K562 (cell line): Measurements from ENCODE around the gene SLC22A23. TPM values are rescaled to one million over a fixed set of nuclear protein-coding genes. Genes with fewer than 3 reads are reported as not detected.

Experiments
- ARHGAP35 ChIP-seq: fragments of 450-650 bp; IDR thresholded peaks from 2 replicates; pipeline ENCODE4 v1.6.1; 2018; ENCODE audit not compliant: partially characterized antibody
- FOXA3 ChIP-seq, 2 experiments: fragments of 450-650 bp in 1 of 2; sonication (generic) in 1 of 2; formaldehyde crosslinking; IDR thresholded peaks in 1 of 2; conservative IDR thresholded peaks in 1 of 2; 2 replicates each; pipeline versions ENCODE4 v1.4.0 to v1.8.0; 2020 to 2022; ENCODE audit warnings: mild to moderate bottlenecking in 2 of 2, missing genetic modification reagents in 1 of 2
- HLTF ChIP-seq: fragments of 450-650 bp; IDR thresholded peaks from 2 replicates; pipeline ENCODE4 v1.6.1; 2016
- NBN ChIP-seq: fragments of 450-650 bp; IDR thresholded peaks from 2 replicates; pipeline ENCODE4 v1.6.1; 2016; ENCODE audit warnings: low read depth, mild to moderate bottlenecking
- NCOR1 ChIP-seq: fragments of 450-650 bp; IDR thresholded peaks from 2 replicates; pipeline ENCODE4 v1.6.1; 2016; ENCODE audit warnings: mild to moderate bottlenecking, moderate library complexity
- SPI1 ChIP-seq: IDR thresholded peaks from 2 replicates; pipeline ENCODE4 v1.6.1; 2011; ENCODE audit warnings: low read depth, low read length, control low read depth, borderline replicate concordance
- XRCC3 ChIP-seq: fragments of 450-650 bp; IDR thresholded peaks from 2 replicates; pipeline ENCODE4 v1.6.1; 2017; ENCODE audit warnings: mild to moderate bottlenecking, moderate library complexity
- polyA plus RNA-seq, 8 experiments: library from polyadenylated mRNA; depleted of rRNA in 4 of 8; stranded (reverse) in 5 of 8; unstranded in 3 of 8; fragments of >200 nt; fragmentation: Nextera tagmentation in 2 of 8; fragmentation: Illumina TruSeq in 1 of 8; extraction: Ambion mirVana in 2 of 8; extraction: Trizol in 1 of 8; gene quantifications; 2 replicates each; pipeline versions ENCODE4 v1.2.1 to v1.2.3, GENCODE V29; 2011 to 2014; ENCODE audit warnings: inconsistent platforms in 1 of 8, missing spikeins in 1 of 8
- total RNA-seq, 7 experiments: library from RNA; depleted of rRNA in 6 of 7; stranded (reverse); fragments of >200 nt in 6 of 7; fragmentation: Illumina TruSeq in 2 of 7; extraction: Trizol in 2 of 7; gene quantifications; 2 replicates each; pipeline versions ENCODE4 v1.2.1 to v1.2.3, GENCODE V29; 2011 to 2021; ENCODE audit warnings: low replicate concordance in 1 of 7
- TF ChIP-seq, protein P1 (sequence below): fragments of 250-450 bp; sonication (Bioruptor Pico); IDR thresholded peaks from 2 replicates; pipeline ENCODE4 v1.8.0; 2021; ENCODE audit warnings: mild to moderate bottlenecking, moderate library complexity
- TF ChIP-seq, protein P2 (sequence below), 2 experiments: fragments of 200-800 bp in 1 of 2; sonication (Bioruptor generic) in 1 of 2; sonication (generic) in 1 of 2; formaldehyde crosslinking in 1 of 2; IDR thresholded peaks in 1 of 2; conservative IDR thresholded peaks in 1 of 2; 2 replicates each; pipeline versions ENCODE4 v1.5.0 to v1.6.1; 2016 to 2020; ENCODE audit warnings: missing compliant biosample characterization in 1 of 2, missing genetic modification characterization in 1 of 2, missing genetic modification reagents in 1 of 2
- TF ChIP-seq, protein P3 (sequence below): fragments of 450-650 bp; formaldehyde crosslinking; IDR thresholded peaks from 2 replicates; pipeline ENCODE4 v1.4.0; 2020; ENCODE audit warnings: mild to moderate bottlenecking
- TF ChIP-seq, protein P4 (sequence below): fragments of 250-450 bp; sonication (Bioruptor Pico); IDR thresholded peaks from 2 replicates; pipeline ENCODE4 v1.5.0; 2021
- TF ChIP-seq, protein P5 (sequence below): fragments of 200-800 bp; sonication (Bioruptor generic); IDR thresholded peaks from 2 replicates; pipeline ENCODE4 v1.6.1; 2016; ENCODE audit warnings: missing genetic modification characterization, missing compliant biosample characterization
- TF ChIP-seq, protein P6 (sequence below): sonication (generic); formaldehyde crosslinking; IDR thresholded peaks from 2 replicates; pipeline ENCODE4 v1.8.0; 2022; ENCODE audit warnings: mild to moderate bottlenecking, missing genetic modification reagents

Gene SLC22A23
- total and polyA plus RNA-seq, 9 of the 15 experiments (the other 6 are each of a cell fraction or from before 2014, with no cell fraction given): 0.30 to 8.7 (median 2.5) TPM

DNA sequence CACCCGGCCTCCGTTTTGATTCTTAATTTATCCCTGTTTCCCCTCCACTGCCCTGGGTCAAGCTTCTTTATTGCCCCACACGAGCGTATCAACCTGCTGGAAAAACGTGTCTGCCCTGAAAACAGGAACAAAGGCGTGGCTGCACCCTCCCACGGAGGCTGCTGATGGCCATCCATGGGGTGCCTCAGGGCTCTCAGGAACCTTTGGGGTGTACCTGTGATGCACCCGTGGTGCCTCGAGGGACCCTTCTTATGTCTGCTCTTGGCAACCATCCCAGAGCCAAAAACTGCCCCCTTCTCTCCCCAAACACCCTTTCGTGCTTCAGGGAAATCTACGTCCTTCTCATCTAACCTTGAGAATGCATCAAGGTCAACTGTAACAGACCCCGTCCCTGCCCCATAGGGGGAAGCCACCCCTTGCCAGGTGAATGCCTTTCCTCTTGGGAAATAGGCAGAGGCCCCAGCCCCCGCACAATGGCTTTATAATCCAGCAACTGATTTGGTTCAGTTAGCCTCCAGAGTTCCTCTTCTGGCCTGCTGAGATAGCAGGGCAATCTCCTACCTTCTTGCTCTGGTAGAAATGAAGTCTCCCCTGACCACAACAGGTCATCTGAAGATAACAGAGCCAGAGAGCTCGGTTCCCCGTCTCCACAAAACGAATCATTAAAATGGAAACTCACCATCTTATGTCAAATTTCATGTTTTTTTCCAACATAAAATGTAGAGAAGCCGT is 168.7 kb downstream of the SLC22A23 start (continued):
- TF ChIP-seq, protein P1, sequence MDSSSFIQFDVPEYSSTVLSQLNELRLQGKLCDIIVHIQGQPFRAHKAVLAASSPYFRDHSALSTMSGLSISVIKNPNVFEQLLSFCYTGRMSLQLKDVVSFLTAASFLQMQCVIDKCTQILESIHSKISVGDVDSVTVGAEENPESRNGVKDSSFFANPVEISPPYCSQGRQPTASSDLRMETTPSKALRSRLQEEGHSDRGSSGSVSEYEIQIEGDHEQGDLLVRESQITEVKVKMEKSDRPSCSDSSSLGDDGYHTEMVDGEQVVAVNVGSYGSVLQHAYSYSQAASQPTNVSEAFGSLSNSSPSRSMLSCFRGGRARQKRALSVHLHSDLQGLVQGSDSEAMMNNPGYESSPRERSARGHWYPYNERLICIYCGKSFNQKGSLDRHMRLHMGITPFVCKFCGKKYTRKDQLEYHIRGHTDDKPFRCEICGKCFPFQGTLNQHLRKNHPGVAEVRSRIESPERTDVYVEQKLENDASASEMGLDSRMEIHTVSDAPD: no peak
- TF ChIP-seq, protein P2, sequence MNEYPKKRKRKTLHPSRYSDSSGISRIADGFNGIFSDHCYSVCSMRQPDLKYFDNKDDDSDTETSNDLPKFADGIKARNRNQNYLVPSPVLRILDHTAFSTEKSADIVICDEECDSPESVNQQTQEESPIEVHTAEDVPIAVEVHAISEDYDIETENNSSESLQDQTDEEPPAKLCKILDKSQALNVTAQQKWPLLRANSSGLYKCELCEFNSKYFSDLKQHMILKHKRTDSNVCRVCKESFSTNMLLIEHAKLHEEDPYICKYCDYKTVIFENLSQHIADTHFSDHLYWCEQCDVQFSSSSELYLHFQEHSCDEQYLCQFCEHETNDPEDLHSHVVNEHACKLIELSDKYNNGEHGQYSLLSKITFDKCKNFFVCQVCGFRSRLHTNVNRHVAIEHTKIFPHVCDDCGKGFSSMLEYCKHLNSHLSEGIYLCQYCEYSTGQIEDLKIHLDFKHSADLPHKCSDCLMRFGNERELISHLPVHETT (CRISPR knock-in tag; conservative IDR thresholded peaks at IDR 0.05 in 1 of 2, IDR thresholded peaks at IDR 0.05 in 1 of 2): peak in 1 of 2 experiments; percentile 85; a peak in 2 of 4 replicates
- TF ChIP-seq, protein P3, sequence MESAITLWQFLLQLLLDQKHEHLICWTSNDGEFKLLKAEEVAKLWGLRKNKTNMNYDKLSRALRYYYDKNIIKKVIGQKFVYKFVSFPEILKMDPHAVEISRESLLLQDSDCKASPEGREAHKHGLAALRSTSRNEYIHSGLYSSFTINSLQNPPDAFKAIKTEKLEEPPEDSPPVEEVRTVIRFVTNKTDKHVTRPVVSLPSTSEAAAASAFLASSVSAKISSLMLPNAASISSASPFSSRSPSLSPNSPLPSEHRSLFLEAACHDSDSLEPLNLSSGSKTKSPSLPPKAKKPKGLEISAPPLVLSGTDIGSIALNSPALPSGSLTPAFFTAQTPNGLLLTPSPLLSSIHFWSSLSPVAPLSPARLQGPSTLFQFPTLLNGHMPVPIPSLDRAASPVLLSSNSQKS (CRISPR knock-in tag): no peak
- TF ChIP-seq ARHGAP35 (peak; percentile 38), XRCC3 (no peak), NBN (peak; percentile 85), SPI1 (peak; percentile 95), HLTF (peak; percentile 53; the same call in 1 of the 2 replicates), NCOR1 (peak; percentile 98), FOXA3 (CRISPR knock-in tag; conservative IDR thresholded peaks at IDR 0.05 in 1 of 2, IDR thresholded peaks at IDR 0.05 in 1 of 2) (peak in 1 of 2 experiments; percentile 10; a peak in 1 of 4 replicates)
- TF ChIP-seq, protein P4, sequence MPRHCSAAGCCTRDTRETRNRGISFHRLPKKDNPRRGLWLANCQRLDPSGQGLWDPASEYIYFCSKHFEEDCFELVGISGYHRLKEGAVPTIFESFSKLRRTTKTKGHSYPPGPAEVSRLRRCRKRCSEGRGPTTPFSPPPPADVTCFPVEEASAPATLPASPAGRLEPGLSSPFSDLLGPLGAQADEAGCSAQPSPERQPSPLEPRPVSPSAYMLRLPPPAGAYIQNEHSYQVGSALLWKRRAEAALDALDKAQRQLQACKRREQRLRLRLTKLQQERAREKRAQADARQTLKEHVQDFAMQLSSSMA (CRISPR knock-in tag): no peak
- TF ChIP-seq, protein P5, sequence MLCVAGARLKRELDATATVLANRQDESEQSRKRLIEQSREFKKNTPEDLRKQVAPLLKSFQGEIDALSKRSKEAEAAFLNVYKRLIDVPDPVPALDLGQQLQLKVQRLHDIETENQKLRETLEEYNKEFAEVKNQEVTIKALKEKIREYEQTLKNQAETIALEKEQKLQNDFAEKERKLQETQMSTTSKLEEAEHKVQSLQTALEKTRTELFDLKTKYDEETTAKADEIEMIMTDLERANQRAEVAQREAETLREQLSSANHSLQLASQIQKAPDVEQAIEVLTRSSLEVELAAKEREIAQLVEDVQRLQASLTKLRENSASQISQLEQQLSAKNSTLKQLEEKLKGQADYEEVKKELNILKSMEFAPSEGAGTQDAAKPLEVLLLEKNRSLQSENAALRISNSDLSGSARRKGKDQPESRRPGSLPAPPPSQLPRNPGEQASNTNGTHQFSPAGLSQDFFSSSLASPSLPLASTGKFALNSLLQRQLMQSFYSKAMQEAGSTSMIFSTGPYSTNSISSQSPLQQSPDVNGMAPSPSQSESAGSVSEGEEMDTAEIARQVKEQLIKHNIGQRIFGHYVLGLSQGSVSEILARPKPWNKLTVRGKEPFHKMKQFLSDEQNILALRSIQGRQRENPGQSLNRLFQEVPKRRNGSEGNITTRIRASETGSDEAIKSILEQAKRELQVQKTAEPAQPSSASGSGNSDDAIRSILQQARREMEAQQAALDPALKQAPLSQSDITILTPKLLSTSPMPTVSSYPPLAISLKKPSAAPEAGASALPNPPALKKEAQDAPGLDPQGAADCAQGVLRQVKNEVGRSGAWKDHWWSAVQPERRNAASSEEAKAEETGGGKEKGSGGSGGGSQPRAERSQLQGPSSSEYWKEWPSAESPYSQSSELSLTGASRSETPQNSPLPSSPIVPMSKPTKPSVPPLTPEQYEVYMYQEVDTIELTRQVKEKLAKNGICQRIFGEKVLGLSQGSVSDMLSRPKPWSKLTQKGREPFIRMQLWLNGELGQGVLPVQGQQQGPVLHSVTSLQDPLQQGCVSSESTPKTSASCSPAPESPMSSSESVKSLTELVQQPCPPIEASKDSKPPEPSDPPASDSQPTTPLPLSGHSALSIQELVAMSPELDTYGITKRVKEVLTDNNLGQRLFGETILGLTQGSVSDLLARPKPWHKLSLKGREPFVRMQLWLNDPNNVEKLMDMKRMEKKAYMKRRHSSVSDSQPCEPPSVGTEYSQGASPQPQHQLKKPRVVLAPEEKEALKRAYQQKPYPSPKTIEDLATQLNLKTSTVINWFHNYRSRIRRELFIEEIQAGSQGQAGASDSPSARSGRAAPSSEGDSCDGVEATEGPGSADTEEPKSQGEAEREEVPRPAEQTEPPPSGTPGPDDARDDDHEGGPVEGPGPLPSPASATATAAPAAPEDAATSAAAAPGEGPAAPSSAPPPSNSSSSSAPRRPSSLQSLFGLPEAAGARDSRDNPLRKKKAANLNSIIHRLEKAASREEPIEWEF (CRISPR knock-in tag): peak; percentile 87
- TF ChIP-seq, protein P6, sequence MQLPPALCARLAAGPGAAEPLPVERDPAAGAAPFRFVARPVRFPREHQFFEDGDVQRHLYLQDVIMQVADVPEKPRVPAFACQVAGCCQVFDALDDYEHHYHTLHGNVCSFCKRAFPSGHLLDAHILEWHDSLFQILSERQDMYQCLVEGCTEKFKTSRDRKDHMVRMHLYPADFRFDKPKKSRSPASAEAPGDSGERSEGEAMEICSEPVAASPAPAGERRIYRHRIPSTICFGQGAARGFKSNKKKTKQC: no peak
